GM19193 (cell line): ENCODE data around the gene ELMO1.

Source experiments
- POLR2A ChIP-seq: IDR thresholded peaks from 4 replicates; pipeline ENCODE4 v1.6.1; 2011; ENCODE audit not compliant: insufficient read depth, insufficient read length; ENCODE audit errors: extremely low read depth

ELMO1 gene

DNA sequence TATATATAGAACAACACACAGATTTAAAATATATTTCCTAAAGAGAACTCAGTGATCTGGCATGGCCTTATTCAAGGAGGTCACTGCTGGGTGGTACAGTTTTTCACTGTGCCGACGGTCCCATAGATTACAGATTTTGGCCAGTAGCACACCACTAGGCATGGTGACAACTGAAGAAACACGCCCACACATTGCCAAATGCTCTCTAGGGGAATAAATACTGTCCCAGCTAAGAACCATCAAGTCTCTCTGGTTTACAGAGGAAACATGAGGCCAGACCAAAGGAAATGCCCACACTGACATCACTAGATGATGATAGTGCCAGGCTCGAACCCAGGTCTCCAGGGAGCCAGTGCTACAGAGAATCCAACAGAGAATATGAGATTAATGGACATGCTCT lies 316.8 kb downstream of the ELMO1 start:
- no peak for TF ChIP-seq POLR2A

- no peak for TF ChIP-seq POLR2A
Measured at GRCh38 chr7:37129035-37129425, 319.6 kb downstream of the ELMO1 start.

DNA sequence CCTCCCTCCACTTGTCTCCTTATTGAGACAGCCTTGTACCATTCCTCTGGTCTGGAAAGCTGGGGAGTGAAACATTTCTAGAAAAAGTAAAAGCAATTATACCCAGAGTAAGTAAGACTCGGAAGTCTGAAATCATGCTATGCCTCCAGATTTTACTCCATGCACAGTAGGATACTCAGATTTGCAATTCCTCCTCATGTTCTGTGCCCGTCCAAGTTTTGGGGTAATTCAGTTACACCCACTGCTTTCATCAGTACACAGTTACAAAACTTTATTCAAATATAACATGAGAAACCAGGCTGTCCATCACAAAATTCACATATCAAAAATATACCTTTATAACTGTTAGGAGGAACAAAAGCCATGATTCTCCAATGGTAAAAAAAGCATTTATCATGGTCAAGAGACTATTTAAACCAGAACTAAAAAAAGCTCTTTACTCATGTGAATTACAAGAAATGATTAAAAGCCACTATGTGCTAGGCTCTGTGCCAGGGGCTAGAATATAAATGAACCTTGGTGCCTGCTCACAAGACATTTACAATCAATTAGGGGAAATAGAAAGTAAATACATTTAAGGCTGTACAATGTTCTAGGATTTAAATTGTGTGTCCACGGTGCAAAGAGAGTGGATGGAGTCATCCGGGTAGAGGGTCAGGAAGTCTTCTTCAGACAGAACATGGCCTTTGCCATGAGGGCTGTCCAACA lies 320.2 kb downstream of the ELMO1 start:
- TF ChIP-seq POLR2A = no peak

DNA sequence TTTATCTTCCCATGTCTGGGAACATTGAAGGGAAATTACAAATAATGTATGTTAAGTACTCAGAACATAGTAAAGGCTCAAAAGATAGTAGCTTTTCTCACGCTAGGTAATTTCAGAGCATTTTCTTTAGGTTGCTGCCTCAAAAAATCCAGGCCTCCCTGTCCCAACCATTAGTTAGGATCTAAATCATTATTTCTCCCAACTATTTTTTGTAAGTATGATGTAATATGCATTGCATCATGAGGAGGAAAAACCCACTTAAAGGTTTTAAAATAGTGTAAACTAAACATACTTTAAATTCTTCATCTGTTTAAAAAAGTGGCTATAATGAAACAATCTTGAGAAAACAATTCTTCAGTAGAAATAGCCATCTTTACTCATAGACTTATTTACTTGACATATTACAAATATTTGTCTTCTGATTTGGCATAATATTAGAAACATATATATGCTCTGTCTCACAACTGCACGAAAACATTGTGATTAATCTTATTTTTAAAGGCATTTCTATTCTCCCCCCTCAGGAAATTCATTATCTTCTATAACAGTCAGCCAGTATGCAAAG lies 329.3 kb downstream of the ELMO1 start:
- TF ChIP-seq POLR2A = no peak

GRCh38 chr7:37118004-37118403 lies 330.7 kb downstream of the ELMO1 start:
- TF ChIP-seq POLR2A = no peak

DNA sequence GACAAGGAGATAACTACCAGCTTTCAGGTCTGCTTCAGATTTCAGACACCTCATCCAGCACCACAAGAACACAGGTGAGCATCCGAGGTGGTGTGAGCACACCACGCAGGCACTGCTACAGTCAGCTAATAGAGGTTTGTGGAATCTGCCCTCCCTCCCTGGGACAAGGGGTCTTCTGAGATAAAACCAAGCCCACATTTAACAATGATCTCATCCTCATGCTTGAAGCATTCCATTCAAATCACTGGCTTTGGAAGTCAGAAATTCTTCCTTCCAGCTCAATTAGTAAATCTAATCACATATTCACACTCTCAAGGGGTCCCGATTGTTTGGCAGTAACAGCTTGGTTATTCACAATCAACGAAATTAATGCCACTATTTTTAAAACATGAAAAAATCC lies 331.4 kb downstream of the ELMO1 start:
- no peak for TF ChIP-seq POLR2A

DNA sequence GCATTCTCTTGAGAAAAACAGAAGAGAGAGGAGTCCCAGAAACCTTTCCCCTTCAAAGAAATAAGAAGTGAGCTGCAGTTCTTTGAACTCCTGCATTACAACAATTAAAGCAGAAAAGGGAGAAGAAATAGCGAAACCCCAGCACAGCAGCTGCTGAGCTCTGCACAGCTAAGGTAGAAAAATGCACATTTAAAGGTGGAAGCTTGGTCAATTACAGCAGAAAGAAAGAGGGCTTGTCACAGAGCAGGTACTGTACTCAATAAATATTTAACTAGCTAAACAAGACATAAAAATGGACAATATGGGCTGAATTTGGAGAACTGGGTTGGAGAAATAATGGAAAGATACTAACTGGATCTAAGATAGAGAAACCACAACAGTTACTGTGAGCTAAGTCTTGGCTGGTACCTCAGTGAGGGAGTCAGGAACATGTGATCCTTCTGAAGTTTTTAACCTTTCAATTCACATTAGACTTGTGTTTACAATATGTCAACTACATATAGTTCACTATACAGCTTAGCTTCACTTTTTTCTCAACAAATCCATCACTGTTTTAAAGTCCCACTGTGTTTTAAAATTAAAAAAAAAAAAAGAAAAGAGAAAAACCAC lies 332.5 kb downstream of the ELMO1 start:
- no peak for TF ChIP-seq POLR2A

DNA sequence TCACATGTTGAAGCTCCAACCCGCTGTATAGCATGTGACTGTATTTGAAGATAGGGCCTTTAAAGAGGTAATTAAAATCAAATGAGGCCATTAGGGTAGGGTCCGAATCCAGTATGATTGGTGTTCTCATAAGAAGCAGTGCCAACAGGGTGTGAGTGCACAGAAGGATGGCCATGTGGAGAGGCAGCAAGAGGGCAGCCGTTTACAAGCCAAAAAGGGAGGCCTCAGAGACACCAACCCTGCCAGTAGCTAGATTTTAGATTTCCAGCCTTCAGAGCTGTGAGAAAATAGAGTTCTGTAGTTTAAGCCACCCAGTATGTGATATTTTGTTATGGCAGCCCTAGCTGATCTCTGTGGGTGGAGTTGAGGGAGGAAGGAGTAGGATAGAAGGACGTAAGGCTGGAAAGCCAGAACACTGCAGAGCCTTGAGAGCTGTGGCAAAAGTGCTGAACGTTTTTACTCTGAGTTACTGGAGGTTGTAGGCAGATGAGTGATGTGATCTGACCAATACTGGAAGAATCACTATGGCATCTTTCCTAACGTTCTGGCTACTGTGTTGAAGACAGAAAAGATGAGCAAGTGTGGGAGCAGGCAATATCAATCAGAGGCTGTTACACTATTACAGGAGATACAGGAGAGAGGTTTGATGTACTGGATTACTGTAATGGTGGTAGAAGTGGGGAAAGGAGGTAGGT lies 334.9 kb downstream of the ELMO1 start:
- no peak for TF ChIP-seq POLR2A

- TF ChIP-seq POLR2A = no peak
Measured at GRCh38 chr7:37112876-37113275, 335.8 kb downstream of the ELMO1 start.

- TF ChIP-seq POLR2A = no peak
Measured at GRCh38 chr7:37112218-37112617, 336.4 kb downstream of the ELMO1 start.

DNA sequence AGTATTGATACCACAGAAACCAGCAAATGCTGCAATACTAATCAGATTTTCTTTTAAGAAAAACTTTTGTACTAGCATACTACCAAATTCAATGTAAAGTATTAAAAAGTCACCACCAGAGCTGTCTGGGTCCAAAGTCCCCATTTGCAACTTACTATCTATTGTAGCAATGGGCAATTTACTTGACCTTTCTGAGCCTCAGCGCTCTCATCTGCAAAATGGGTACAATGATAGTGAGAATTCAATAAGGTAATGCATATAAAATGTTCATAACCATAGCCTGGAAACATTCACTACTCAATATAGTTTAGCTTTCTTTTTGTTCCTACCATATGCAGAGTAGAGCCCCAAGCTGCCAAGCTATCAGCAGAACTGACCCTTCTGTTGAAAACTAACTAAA lies 337.2 kb downstream of the ELMO1 start:
- TF ChIP-seq POLR2A = no peak

GRCh38 chr7:37110660-37111424 lies 337.8 kb downstream of the ELMO1 start:
- TF ChIP-seq POLR2A = no peak

GRCh38 chr7:37109843-37110242 lies 338.8 kb downstream of the ELMO1 start:
- TF ChIP-seq POLR2A = no peak

DNA sequence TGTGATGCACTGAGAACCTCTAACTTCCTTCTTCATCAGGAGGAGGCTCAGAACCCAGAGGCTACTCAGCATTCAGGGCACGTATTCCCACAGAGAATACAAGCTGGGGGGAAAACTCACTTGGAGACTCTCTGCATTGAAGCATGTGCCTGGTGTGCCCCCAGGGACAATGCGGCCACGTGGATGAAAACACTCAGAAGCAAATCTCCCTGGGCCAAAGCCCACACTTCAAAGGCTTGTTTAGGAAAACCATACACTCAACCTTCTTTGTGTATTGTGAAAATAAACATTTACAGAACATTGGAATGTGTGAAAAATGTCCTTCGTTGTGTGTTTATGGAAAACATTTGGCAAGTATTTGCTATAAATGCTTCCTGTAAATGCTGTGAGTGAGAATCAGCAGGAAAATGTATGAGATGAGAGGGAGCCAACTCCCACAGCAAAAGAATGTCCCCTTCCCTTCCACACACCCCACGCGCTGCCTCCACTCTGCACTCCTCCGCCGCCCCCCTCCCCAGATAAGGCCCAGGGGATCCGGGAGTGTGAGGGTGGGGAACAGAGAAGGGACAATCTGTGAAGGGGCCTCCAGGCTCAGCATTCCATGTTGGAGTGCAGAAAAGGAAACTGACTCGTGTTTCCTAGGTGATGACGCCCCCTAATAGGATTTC lies 339.5 kb downstream of the ELMO1 start:
- no peak for TF ChIP-seq POLR2A
